ENCODE results near the gene CDHR1.

GRCh38 chr10:84256510-84257342 is 62.4 kb downstream of the CDHR1 start:
- TF ChIP-seq CTCF (IDR thresholded peaks at IDR 0.05; ENCODE audit: low read depth, low read length) (peak; percentile 55), EZH2phosphoT487 (IDR thresholded peaks at IDR 0.05; ENCODE audit: low read depth) (no peak)

All from OCI-LY3 (cell line).